Activated CD8-positive, alpha-beta T cell treated with anti-CD3 and anti-CD28 coated beads, Interleukin-2, amount 10 ng/mL, durations not matched to agents 7 days and 5 days (primary cell): ENCODE results near the gene INA. TPM values are rescaled to one million over a fixed set of nuclear protein-coding genes. Genes with fewer than 3 reads are reported as not detected.
A peak's percentile ranks its signal among the peaks of the same experiment; 100 is the strongest.
"Not testable (repeated sequence)": the region's sequence is repeated elsewhere in the genome, so short reads cannot be mapped to it uniquely, and the experiment has no call there.

Source experiments
- ATAC-seq: fragments of 150-1000 bp; cut with Tn5 transposase; one replicate; pipeline ENCODE4 v1.10.0; 2021; ENCODE audit warnings: moderate library complexity
- CTCF ChIA-PET: fragments of 350-600 bp; sonication (Branson Sonifier 250); formaldehyde crosslinking; loops from one replicate; lab custom pipeline; 2021; ENCODE audit warnings: antibody characterized with exemption; lab: Charles Lee
- POLR2A ChIA-PET: fragments of 350-600 bp; sonication (Branson Sonifier 250); formaldehyde crosslinking; loops from one replicate; lab custom pipeline; 2021; ENCODE audit warnings: antibody characterized with exemption; lab: Charles Lee
- DNase-seq: peaks from one replicate; pipeline ENCODE4 v3.0.0-alpha.2; 2020
- H3K27ac Mint-ChIP-seq: one replicate; pipeline ENCODE4 v1.8.0; 2021; ENCODE audit warnings: mild to moderate bottlenecking, mixed read lengths
- H3K27me3 Mint-ChIP-seq: one replicate; pipeline ENCODE4 v1.8.0; 2021; ENCODE audit warnings: low read depth, mixed read lengths
- H3K36me3 Mint-ChIP-seq: one replicate; pipeline ENCODE4 v1.8.0; 2021; ENCODE audit warnings: low read depth, mixed read lengths
- H3K4me1 Mint-ChIP-seq: one replicate; pipeline ENCODE4 v1.8.0; 2021; ENCODE audit warnings: low read depth, mixed read lengths
- H3K4me3 Mint-ChIP-seq: one replicate; pipeline ENCODE4 v1.8.0; 2021; ENCODE audit warnings: mild to moderate bottlenecking, mixed read lengths
- H3K9me3 Mint-ChIP-seq: one replicate; pipeline ENCODE4 v1.8.0; 2022; ENCODE audit warnings: mixed read lengths; ENCODE audit not compliant: insufficient read depth
- total RNA-seq, 2 experiments: library from RNA; stranded (reverse); gene quantifications; one replicate each; pipeline ENCODE4 v1.2.3, GENCODE V29; 2021

The INA gene
- total RNA-seq, 2 experiments from 2014 or later = 0.08 TPM; not detected in 1

DNA sequence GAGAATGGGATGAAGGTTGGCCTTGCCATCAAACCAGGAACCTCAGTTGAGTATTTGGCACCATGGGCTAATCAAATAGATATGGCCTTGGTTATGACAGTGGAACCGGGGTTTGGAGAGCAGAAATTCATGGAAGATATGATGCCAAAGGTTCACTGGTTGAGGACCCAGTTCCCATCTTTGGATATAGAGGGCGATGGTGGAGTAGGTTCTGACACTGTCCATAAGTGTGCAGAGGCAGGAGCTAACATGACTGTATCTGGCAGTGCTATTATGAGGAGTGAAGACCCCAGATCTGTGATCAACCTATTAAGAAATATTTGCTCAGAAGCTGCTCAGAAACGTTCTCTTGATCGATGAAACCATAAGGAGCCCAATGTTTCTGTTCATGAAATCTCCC lies 30.6 kb upstream of the INA start:
- CTCF ChIA-PET = interaction anchor here (1.0 to 4.5 kb wide), 3 partner anchors 172 to 411 kb away, joined by 3 to 46 read pairs (median 3); partner anchors contain the start of gene CNNM2

DNA sequence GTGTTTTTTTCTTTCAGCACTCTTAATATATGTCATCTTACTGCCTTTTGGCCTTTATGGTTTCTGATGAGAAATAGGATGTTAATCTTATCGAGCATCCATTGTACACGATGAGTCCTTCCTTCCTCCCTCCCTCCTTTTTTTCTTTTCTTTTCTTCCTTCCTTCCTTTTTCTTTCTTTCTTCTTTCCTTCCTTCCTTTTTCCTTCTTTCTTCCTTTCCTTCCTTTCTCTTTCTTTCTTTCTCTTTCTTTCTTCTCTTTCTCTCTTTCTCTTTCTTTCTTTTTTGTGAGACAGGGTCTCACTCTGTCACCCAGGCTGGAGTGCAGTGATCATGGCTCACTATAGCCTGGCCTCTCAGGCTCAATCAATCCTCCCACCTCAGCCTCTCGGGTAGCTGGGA lies 22.8 kb upstream of the INA start:
- ChIA-PET POLR2A (no interaction called here), CTCF (no interaction called here)
- H3K36me3 Mint-ChIP-seq = peaks cover 2% of the 10 kb centered on the region
- DNase-seq (no peak), ATAC-seq (no peak)
- H3K4me3 Mint-ChIP-seq = no peak overlapping the region
- H3K4me1 Mint-ChIP-seq = no peaks in the 10 kb centered on the region
- H3K27ac Mint-ChIP-seq = no peak overlapping the region
- H3K9me3 Mint-ChIP-seq = peaks cover 5% of the 10 kb centered on the region
- peaks cover 5% of the 10 kb centered on the region for H3K27me3 Mint-ChIP-seq

More for the DNA sequence above, 30.6 kb upstream of the INA start:
- Mint-ChIP-seq H3K4me1 (peaks cover 9% of the 10 kb centered on the region), H3K27me3 (peaks cover 9% of the 10 kb centered on the region), H3K27ac (no peak overlapping the region), H3K9me3 (no peaks in the 10 kb centered on the region), H3K4me3 (no peak overlapping the region), H3K36me3 (no peaks in the 10 kb centered on the region)
- DNase-seq (no peak), ATAC-seq (no peak)
- POLR2A ChIA-PET = no interaction called here

DNA sequence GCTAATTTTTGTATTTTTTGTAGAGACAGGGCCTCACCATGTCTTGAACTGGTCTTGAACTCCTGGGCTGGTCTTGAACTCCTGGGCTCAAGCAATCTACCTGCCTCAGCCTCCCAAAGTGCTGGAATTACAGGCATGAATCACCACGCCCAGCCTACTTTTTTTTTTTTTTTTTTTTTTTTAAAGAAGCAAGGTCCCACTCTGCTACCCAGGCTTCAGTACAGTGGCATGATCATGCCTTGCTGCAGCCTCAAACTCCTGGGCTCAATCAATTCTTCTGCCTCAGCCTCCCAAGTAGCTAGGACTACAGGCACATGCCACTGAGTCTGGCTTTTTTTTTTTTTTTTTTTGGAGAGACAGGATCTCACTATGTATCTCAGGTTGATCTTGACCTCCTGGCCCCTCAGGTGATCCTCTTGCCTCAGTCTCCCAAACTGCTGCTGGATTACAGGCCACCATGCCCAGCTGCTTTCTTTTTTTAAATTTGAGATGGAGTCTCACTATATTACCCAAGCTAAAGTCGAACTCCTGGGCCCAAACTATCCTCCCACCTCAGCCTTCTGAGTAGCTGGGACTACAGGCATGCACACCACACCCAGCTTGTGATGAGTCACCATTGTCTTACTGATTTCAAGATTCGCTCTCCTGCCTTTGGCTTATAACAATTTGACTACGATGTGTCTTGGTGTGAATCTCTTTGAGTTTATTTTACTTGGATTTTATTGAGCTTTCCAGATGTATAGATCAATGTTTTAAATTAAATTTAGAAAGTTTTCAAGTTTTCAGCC lies 22.2 kb upstream of the INA start:
- Mint-ChIP-seq H3K9me3 (peaks cover 8% of the 10 kb centered on the region), H3K27me3 (peaks cover 5% of the 10 kb centered on the region), H3K27ac (no peak overlapping the region), H3K36me3 (peaks cover 3% of the 10 kb centered on the region), H3K4me1 (no peaks in the 10 kb centered on the region), H3K4me3 (no peak overlapping the region)
- ATAC-seq (no peak), DNase-seq (no peak)
- ChIA-PET POLR2A (no interaction called here), CTCF (no interaction called here)

DNA sequence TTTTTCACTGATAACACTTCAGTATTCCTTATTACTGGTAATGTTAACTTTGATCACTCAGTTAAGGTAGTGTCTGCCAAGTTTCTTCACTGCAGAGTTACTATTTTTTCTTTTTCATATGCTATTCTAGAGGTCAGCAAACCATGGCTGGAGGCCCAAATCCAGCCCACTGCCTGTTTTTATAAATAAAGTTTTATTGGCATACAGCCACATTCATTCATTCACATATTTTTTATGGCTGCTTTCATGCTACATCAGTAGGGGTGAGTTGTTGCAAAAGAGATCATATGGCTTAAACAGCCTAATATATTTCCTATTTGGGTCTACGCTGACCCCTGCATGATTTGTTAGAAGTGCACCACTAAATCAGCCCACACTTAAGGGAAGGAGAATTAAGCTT lies 20.3 kb upstream of the INA start:
- Mint-ChIP-seq H3K27me3 (peaks cover 2% of the 10 kb centered on the region), H3K9me3 (peaks cover 8% of the 10 kb centered on the region), H3K27ac (no peak overlapping the region), H3K36me3 (peaks cover 3% of the 10 kb centered on the region), H3K4me3 (no peak overlapping the region), H3K4me1 (no peaks in the 10 kb centered on the region)
- POLR2A ChIA-PET = no interaction called here
- no peak for DNase-seq
- CTCF ChIA-PET = no interaction called here
- ATAC-seq = no peak

DNA sequence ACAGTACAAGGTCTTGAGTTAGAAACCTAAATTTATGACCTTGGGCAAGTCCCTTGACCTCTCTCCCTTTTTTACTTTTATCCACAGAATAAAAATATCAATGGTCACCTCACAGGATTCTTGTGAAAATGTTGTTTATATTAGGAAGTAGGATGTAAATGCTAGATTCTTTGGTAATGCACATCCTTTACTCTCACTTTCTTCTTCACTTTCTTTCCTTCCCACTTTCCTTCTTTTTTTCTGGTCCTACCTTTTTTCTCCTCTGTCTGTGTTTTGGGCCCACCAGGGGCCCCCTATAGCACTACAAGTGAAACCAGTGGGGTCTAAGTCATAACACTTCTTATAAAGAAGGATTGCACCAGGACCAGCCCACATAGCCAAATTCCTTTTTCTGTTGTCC lies 19.1 kb upstream of the INA start:
- no peak overlapping the region for H3K4me3 Mint-ChIP-seq
- H3K9me3 Mint-ChIP-seq = peaks cover 8% of the 10 kb centered on the region
- H3K27me3 Mint-ChIP-seq = peaks cover 4% of the 10 kb centered on the region
- POLR2A ChIA-PET = no interaction called here
- no peak overlapping the region for H3K27ac Mint-ChIP-seq
- DNase-seq (no peak), ATAC-seq (no peak)
- CTCF ChIA-PET = no interaction called here
- peaks cover 3% of the 10 kb centered on the region for H3K36me3 Mint-ChIP-seq
- no peaks in the 10 kb centered on the region for H3K4me1 Mint-ChIP-seq

DNA sequence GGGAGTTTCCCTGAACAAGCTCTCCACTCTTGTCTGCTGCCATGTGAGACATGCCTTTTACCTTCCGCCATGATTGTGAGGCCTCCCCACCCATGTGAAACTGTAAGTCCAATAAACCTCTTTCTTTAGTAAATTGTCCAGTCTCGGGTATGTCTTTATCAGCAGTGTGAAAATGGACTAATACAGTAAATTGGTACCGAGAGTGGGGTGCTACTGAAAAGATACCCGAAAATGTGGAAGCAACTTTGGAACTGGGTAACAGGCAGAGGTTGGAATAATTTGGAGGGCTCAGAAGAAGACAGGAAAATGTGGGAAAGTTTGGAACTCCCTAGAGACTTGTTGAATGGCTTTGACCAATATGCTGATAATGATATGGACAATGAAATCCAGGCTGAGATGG lies 18.0 kb upstream of the INA start:
- DNase-seq, POLR2A ChIA-PET, H3K4me3 Mint-ChIP-seq, H3K9me3 Mint-ChIP-seq, ATAC-seq, H3K4me1 Mint-ChIP-seq, H3K36me3 Mint-ChIP-seq, CTCF ChIA-PET, H3K27me3 Mint-ChIP-seq, H3K27ac Mint-ChIP-seq: not testable (repeated sequence)

DNA sequence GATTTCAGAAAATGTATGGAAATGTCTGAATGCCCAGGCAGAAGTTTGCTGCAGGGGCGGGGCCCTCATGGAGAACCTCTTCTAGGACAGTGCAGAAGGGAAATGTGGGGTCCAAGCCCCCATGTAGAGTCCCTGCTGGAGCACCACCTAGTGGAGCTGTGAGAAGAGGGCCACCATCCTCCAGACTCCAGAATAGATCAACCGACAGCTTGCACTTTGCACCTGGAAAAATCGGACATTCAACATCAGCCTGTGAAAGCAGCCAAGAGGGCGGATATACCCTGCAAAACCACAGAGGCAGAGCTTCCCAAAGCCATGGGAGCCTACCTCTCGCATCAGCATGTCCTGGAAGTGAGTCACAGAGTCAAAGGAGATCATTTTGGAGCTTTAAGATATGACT lies 16.9 kb upstream of the INA start:
- POLR2A ChIA-PET = no interaction called here
- Mint-ChIP-seq H3K36me3 (peaks cover 3% of the 10 kb centered on the region), H3K4me1 (no peaks in the 10 kb centered on the region), H3K27ac (no peak overlapping the region), H3K4me3 (no peak overlapping the region), H3K27me3 (peaks cover 5% of the 10 kb centered on the region), H3K9me3 (peaks cover 8% of the 10 kb centered on the region)
- CTCF ChIA-PET = no interaction called here
- ATAC-seq (no peak), DNase-seq (no peak)

DNA sequence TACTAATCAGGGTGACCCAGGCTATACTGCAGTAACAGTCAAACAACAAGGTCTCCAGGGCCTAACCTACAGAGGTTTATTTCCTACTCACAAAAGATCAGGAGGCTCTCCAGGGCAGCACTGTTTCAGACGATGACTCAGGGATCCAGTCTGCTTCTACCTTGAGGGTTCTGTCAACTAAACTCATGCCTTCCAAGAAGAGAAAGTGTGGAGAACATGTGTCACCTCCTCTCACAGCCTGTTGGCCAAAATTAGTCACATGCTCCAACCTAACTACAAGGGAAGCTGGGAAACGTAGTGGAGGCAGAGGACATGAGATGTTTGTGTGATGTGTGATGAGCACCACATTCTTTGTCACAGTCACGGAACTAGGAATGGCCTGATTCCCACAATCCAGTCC lies 14.7 kb upstream of the INA start:
- Mint-ChIP-seq H3K9me3 (peaks cover 8% of the 10 kb centered on the region), H3K36me3 (peaks cover 3% of the 10 kb centered on the region), H3K27ac (no peak overlapping the region), H3K4me3 (no peak overlapping the region), H3K27me3 (peaks cover 12% of the 10 kb centered on the region), H3K4me1 (no peaks in the 10 kb centered on the region)
- no peak for ATAC-seq
- CTCF ChIA-PET = no interaction called here
- DNase-seq = no peak
- POLR2A ChIA-PET = no interaction called here

DNA sequence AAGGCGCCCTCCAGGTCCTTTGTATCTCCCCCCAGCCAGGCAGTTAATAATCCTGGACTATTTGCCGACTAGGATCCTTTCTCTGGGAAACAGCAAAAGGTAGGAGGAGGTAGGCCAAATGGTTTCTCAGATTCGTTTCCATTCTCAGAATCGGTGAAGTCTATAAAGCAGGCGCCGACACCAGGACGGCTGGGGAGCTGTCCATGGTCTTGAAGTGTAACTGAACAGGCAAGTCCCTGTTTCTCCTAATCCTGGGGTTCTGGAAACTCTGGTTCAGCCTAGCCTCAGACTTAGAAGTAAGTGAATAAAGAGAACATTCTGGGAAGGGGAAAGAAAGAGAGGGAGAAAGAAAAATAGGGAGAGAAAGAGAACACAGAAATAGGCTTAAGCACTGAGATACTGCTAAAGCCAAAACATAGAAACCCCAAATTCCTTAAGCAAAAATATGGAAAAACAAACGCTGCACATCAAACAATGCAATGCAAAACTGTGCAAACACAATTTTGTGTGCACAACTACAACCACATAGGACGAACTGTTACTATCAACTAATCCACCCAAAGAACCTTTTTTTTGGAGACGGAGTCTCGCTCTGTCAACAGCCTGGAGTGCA lies 11.1 kb upstream of the INA start:
- DNase-seq = peak; percentile 71
- H3K27ac Mint-ChIP-seq = no peak overlapping the region
- H3K9me3 Mint-ChIP-seq = no peaks in the 10 kb centered on the region
- ATAC-seq = no peak
- ChIA-PET CTCF (interaction anchor here (1.0 kb wide), 1 partner anchor 22 kb away, joined by 3 read pairs; no protein-coding TSS in a partner anchor), POLR2A (no interaction called here)
- no peaks in the 10 kb centered on the region for H3K36me3 Mint-ChIP-seq
- H3K4me3 Mint-ChIP-seq = no peak overlapping the region
- no peaks in the 10 kb centered on the region for H3K4me1 Mint-ChIP-seq
- H3K27me3 Mint-ChIP-seq = peaks cover 20% of the 10 kb centered on the region

DNA sequence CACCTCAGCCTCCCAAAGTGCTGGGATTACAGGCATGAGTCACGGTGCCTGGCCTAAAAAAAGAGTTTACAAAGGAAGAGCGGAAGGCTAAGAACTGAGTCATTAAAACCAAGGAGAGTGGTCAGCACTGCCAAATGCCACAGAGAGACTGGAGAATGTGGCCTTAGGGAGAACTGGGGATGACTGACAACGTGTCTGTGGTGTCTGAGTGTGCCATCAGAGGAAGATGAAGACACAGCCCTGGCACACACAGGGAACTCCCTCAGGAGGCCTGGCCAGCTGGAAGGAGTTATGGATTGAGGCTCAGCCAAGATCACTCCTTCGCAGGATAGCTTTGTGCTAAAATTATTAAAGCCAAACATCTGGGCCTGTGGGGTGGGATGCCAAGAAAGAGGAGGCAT lies 3.9 kb upstream of the INA start:
- no peak overlapping the region for H3K4me3 Mint-ChIP-seq
- H3K27ac Mint-ChIP-seq = no peak overlapping the region
- no peaks in the 10 kb centered on the region for H3K36me3 Mint-ChIP-seq
- H3K4me1 Mint-ChIP-seq = peaks cover 10% of the 10 kb centered on the region
- CTCF ChIA-PET = no interaction called here
- DNase-seq (no peak), ATAC-seq (no peak)
- H3K9me3 Mint-ChIP-seq = no peaks in the 10 kb centered on the region
- POLR2A ChIA-PET = no interaction called here
- peaks cover 34% of the 10 kb centered on the region for H3K27me3 Mint-ChIP-seq

DNA sequence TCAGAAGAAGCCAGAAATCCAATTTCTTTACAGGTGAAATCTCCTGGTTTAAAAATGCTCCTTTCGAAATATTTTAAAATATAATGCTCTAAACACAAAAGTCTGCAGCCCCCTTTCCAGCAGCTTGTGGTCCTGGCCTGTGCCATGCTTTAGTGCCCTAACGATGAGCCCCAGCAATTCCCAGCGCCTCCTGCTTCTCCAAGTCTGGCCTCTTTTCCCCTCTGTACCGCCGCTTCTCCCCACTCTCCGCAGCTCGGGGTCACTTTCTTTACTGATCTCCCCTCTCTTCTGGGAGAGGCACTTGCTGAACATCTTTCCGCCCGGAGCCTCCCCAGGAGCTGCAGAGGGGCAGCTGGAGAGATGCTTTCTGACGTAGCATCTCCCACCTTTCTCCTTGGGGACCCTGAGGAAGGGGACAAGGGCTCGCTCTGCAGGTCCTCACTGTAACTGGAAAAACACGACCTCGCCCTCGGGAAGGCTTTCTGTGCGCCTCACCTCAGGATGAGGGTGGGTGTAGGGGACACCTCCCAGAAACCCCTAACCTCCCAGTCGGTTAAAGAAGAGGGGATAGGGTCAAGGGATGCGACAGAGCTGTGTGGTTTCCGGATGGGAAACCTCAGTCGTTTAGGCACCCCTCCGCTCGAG lies 565 bp upstream of the INA start:
- POLR2A ChIA-PET = no interaction called here

More for the DNA sequence above, 565 bp upstream of the INA start:
- Mint-ChIP-seq H3K36me3 (peaks cover 2% of the 10 kb centered on the region), H3K27me3 (peaks cover 50% of the 10 kb centered on the region), H3K4me1 (peaks cover 19% of the 10 kb centered on the region), H3K9me3 (no peaks in the 10 kb centered on the region), H3K27ac (no peak overlapping the region), H3K4me3 (peak overlapping the region; percentile 53)
- DNase-seq (no peak), ATAC-seq (no peak)
- CTCF ChIA-PET = interaction anchor here (1.0 to 1.4 kb wide), 4 partner anchors 12 to 359 kb away, joined by 3 to 4 read pairs (median 4); partner anchors contain the start of gene CNNM2
